ENCODE results near the gene AURKAIP1. TPM values are rescaled to one million over a fixed set of nuclear protein-coding genes. Genes with fewer than 3 reads are reported as not detected.

AURKAIP1 gene
- total and polyA plus RNA-seq, 9 of the 15 experiments (the other 6 are each of a cell fraction or from before 2014, with no cell fraction given): 7.8 to 478 (median 92.0) TPM

GRCh38 chr1:1398677-1399186 lies 23.7 kb upstream of the AURKAIP1 start (continued):
- TF ChIP-seq E2F8 (IDR thresholded peaks at IDR 0.05; ENCODE audit: low read depth, partially characterized antibody): no peak
- no peak for TF ChIP-seq ZNF143 (CRISPR knock-in tag; IDR thresholded peaks at IDR 0.05)
- TF ChIP-seq ZNF212 (CRISPR knock-in tag; IDR thresholded peaks at IDR 0.05): no peak
- TF ChIP-seq NFXL1 (CRISPR knock-in tag; IDR thresholded peaks at IDR 0.05): no peak
- TF ChIP-seq VEZF1 (CRISPR knock-in tag; IDR thresholded peaks at IDR 0.05): no peak
- TF ChIP-seq CUX1 (CRISPR knock-in tag; IDR thresholded peaks at IDR 0.05): no peak
- no peak for TF ChIP-seq SRSF3 (IDR thresholded peaks at IDR 0.05; ENCODE audit: insufficient read depth, low read length)
- no peak for TF ChIP-seq ETV6 (IDR thresholded peaks at IDR 0.05; ENCODE audit: borderline replicate concordance in 1 of 2, low read depth in 2 of 2, low read length in 1 of 2)
- TF ChIP-seq ETV6 (CRISPR knock-in tag; IDR thresholded peaks at IDR 0.05; ENCODE audit: borderline replicate concordance): no peak
- TF ChIP-seq TEAD4 (IDR thresholded peaks at IDR 0.05; ENCODE audit: low read length): no peak
- TF ChIP-seq TEAD4 (CRISPR knock-in tag; IDR thresholded peaks at IDR 0.05; ENCODE audit: borderline replicate concordance): no peak
- TF ChIP-seq NFE2L1 (tag; IDR thresholded peaks at IDR 0.05; ENCODE audit: borderline replicate concordance, low read depth): no peak
- TF ChIP-seq KLF1 (tag; IDR thresholded peaks at IDR 0.05): no peak
- TF ChIP-seq ZBTB34 (CRISPR knock-in tag; IDR thresholded peaks at IDR 0.05): no peak
- no peak for TF ChIP-seq BRD9 (IDR thresholded peaks at IDR 0.05; ENCODE audit: low read depth, partially characterized antibody)
- no peak for TF ChIP-seq CBX3 (IDR thresholded peaks at IDR 0.05; ENCODE audit: borderline replicate concordance in 1 of 2, low read length in 2 of 2)
- TF ChIP-seq HSF4 (CRISPR knock-in tag; IDR thresholded peaks at IDR 0.05; ENCODE audit: borderline replicate concordance): no peak
- no peak for TF ChIP-seq PHB2 (IDR thresholded peaks at IDR 0.05; ENCODE audit: low read depth)

Measured in K562 (cell line).